H1 (cell line): ENCODE data around the gene IL37. TPM values are rescaled to one million over a fixed set of nuclear protein-coding genes. Genes with fewer than 3 reads are reported as not detected.
A peak's percentile ranks its signal among the peaks of the same experiment; 100 is the strongest.

Source experiments
- polyA plus RNA-seq, 7 experiments: library from polyadenylated mRNA; depleted of rRNA in 3 of 7; stranded (reverse) in 5 of 7; unstranded in 2 of 7; fragments of >200 nt in 5 of 7; fragments of 200-250 nt in 2 of 7; gene quantifications; 1 replicate in 5 of 7; 2 replicates in 1 of 7; 4 replicates in 1 of 7; pipeline versions ENCODE4 v1.2.1 to v1.2.3, GENCODE V29; 2011 to 2013; ENCODE audit warnings: missing spikeins in 2 of 7, mixed read lengths in 2 of 7
- total RNA-seq: library from RNA; stranded (reverse); fragmentation: NEBNext Ultra II Directional; extraction: Animal tissue kit (Norgen Biotek cat#: 25700); gene quantifications from 2 replicates; pipeline ENCODE4 v1.2.1, GENCODE V29; 2021
- TF ChIP-seq, protein P1 (sequence below): fragments of 300-600 bp; sonication (generic); IDR thresholded peaks from 2 replicates; pipeline ENCODE4 v1.7.1; 2012; ENCODE audit warnings: low read length, moderate library complexity, mild to moderate bottlenecking, inconsistent platforms; ENCODE audit not compliant: insufficient replicate concordance
- TF ChIP-seq, protein P2 (sequence below), 3 experiments: IDR thresholded peaks; 1 replicate in 2 of 3; 2 replicates in 1 of 3; pipeline versions ENCODE4 v1.5.1 to v1.6.1; 2011; ENCODE audit warnings: low read length in 3 of 3, mild to moderate bottlenecking in 3 of 3, inconsistent platforms in 2 of 3, low read depth in 1 of 3, moderate library complexity in 1 of 3; ENCODE audit not compliant: insufficient read depth in 1 of 3; ENCODE audit errors: control extremely low read depth in 1 of 3

Gene IL37
- total and polyA plus RNA-seq, 2 of the 8 experiments (the other 6 are each of a cell fraction or from before 2014, with no cell fraction given), result 0.18 TPM; not detected in 1

- TF ChIP-seq, protein P1, sequence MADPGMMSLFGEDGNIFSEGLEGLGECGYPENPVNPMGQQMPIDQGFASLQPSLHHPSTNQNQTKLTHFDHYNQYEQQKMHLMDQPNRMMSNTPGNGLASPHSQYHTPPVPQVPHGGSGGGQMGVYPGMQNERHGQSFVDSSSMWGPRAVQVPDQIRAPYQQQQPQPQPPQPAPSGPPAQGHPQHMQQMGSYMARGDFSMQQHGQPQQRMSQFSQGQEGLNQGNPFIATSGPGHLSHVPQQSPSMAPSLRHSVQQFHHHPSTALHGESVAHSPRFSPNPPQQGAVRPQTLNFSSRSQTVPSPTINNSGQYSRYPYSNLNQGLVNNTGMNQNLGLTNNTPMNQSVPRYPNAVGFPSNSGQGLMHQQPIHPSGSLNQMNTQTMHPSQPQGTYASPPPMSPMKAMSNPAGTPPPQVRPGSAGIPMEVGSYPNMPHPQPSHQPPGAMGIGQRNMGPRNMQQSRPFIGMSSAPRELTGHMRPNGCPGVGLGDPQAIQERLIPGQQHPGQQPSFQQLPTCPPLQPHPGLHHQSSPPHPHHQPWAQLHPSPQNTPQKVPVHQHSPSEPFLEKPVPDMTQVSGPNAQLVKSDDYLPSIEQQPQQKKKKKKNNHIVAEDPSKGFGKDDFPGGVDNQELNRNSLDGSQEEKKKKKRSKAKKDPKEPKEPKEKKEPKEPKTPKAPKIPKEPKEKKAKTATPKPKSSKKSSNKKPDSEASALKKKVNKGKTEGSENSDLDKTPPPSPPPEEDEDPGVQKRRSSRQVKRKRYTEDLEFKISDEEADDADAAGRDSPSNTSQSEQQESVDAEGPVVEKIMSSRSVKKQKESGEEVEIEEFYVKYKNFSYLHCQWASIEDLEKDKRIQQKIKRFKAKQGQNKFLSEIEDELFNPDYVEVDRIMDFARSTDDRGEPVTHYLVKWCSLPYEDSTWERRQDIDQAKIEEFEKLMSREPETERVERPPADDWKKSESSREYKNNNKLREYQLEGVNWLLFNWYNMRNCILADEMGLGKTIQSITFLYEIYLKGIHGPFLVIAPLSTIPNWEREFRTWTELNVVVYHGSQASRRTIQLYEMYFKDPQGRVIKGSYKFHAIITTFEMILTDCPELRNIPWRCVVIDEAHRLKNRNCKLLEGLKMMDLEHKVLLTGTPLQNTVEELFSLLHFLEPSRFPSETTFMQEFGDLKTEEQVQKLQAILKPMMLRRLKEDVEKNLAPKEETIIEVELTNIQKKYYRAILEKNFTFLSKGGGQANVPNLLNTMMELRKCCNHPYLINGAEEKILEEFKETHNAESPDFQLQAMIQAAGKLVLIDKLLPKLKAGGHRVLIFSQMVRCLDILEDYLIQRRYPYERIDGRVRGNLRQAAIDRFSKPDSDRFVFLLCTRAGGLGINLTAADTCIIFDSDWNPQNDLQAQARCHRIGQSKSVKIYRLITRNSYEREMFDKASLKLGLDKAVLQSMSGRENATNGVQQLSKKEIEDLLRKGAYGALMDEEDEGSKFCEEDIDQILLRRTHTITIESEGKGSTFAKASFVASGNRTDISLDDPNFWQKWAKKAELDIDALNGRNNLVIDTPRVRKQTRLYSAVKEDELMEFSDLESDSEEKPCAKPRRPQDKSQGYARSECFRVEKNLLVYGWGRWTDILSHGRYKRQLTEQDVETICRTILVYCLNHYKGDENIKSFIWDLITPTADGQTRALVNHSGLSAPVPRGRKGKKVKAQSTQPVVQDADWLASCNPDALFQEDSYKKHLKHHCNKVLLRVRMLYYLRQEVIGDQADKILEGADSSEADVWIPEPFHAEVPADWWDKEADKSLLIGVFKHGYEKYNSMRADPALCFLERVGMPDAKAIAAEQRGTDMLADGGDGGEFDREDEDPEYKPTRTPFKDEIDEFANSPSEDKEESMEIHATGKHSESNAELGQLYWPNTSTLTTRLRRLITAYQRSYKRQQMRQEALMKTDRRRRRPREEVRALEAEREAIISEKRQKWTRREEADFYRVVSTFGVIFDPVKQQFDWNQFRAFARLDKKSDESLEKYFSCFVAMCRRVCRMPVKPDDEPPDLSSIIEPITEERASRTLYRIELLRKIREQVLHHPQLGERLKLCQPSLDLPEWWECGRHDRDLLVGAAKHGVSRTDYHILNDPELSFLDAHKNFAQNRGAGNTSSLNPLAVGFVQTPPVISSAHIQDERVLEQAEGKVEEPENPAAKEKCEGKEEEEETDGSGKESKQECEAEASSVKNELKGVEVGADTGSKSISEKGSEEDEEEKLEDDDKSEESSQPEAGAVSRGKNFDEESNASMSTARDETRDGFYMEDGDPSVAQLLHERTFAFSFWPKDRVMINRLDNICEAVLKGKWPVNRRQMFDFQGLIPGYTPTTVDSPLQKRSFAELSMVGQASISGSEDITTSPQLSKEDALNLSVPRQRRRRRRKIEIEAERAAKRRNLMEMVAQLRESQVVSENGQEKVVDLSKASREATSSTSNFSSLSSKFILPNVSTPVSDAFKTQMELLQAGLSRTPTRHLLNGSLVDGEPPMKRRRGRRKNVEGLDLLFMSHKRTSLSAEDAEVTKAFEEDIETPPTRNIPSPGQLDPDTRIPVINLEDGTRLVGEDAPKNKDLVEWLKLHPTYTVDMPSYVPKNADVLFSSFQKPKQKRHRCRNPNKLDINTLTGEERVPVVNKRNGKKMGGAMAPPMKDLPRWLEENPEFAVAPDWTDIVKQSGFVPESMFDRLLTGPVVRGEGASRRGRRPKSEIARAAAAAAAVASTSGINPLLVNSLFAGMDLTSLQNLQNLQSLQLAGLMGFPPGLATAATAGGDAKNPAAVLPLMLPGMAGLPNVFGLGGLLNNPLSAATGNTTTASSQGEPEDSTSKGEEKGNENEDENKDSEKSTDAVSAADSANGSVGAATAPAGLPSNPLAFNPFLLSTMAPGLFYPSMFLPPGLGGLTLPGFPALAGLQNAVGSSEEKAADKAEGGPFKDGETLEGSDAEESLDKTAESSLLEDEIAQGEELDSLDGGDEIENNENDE, result no peak
- TF ChIP-seq, protein P2, sequence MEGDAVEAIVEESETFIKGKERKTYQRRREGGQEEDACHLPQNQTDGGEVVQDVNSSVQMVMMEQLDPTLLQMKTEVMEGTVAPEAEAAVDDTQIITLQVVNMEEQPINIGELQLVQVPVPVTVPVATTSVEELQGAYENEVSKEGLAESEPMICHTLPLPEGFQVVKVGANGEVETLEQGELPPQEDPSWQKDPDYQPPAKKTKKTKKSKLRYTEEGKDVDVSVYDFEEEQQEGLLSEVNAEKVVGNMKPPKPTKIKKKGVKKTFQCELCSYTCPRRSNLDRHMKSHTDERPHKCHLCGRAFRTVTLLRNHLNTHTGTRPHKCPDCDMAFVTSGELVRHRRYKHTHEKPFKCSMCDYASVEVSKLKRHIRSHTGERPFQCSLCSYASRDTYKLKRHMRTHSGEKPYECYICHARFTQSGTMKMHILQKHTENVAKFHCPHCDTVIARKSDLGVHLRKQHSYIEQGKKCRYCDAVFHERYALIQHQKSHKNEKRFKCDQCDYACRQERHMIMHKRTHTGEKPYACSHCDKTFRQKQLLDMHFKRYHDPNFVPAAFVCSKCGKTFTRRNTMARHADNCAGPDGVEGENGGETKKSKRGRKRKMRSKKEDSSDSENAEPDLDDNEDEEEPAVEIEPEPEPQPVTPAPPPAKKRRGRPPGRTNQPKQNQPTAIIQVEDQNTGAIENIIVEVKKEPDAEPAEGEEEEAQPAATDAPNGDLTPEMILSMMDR (IDR thresholded peaks at IDR 0.05; ENCODE audit: control extremely low read depth in 1 of 3, insufficient read depth in 1 of 3, low read depth in 1 of 3, low read length in 3 of 3), result peak in 2 of 3 experiments; percentile 75 to 77; a peak in 3 of 4 replicates
Observed at GRCh38 chr2:112958428-112959108, 47.6 kb downstream of the IL37 start (continued).
